ENCODE measurements around the gene GPRIN3. TPM values are rescaled to one million over a fixed set of nuclear protein-coding genes. Genes with fewer than 3 reads are reported as not detected.

The GPRIN3 gene
- total and polyA plus RNA-seq, 2 experiments from 2014 or later = 0.74 to 3.2 TPM

GRCh38 chr4:89221167-89221867 is 86.3 kb downstream of the GPRIN3 start:
- Histone ChIP-seq H3K27ac (ENCODE audit: low read depth) (no peak overlapping the region), H3K36me3 (ENCODE audit: insufficient read depth) (no peaks in the 10 kb centered on the region), H3F3A (replicated peaks; ENCODE audit: low read depth) (no peaks in the 10 kb centered on the region), H3K79me2 (replicated peaks; ENCODE audit: insufficient read depth) (no peaks in the 10 kb centered on the region), H3K27me3 (ENCODE audit: insufficient read depth) (no peaks in the 10 kb centered on the region), H4K20me1 (replicated peaks; ENCODE audit: insufficient read depth) (no peaks in the 10 kb centered on the region), H2AFZ (peak overlapping the region; percentile 29; the same call in 1 of the 2 replicates), H3K4me2 (no peak overlapping the region), H3K4me1 (ENCODE audit: insufficient read depth) (no peaks in the 10 kb centered on the region), H3K4me3 (no peak overlapping the region), H3K9me2 (ENCODE audit: insufficient read depth) (no peaks in the 10 kb centered on the region)
- no peak overlapping the region for H3K4me3 Mint-ChIP-seq
- H3K9me3 Mint-ChIP-seq = no peaks in the 10 kb centered on the region; the same call in 2 of the 3 replicates
- ATAC-seq (no peak), DNase-seq (ENCODE audit: low spot score) (no peak)
- no peaks in the 10 kb centered on the region for H3K27me3 Mint-ChIP-seq (ENCODE audit: insufficient read depth, low read depth, poor library complexity)
- no peaks in the 10 kb centered on the region for H3K36me3 Mint-ChIP-seq (ENCODE audit: low read depth)
- peaks cover 4% of the 10 kb centered on the region; the same call in 2 of the 3 replicates for H3K4me1 Mint-ChIP-seq
- no peak for TF ChIP-seq POLR2AphosphoS5 (IDR thresholded peaks at IDR 0.05; ENCODE audit: low read depth)
- TF ChIP-seq ZNF331 (CRISPR knock-in tag; IDR thresholded peaks at IDR 0.05; ENCODE audit: low read depth) = no peak
- no peak for TF ChIP-seq EZH2phosphoT487 (IDR thresholded peaks at IDR 0.05; ENCODE audit: unreplicated experiment)
- TF ChIP-seq JUNB (IDR thresholded peaks at IDR 0.05; ENCODE audit: unreplicated experiment) = no peak
- TF ChIP-seq STAT1 (IDR thresholded peaks at IDR 0.05; ENCODE audit: unreplicated experiment) = no peak
- no peak for TF ChIP-seq ZNF114 (CRISPR knock-in tag; IDR thresholded peaks at IDR 0.05)
- no peak for TF ChIP-seq ZNF462 (CRISPR knock-in tag; IDR thresholded peaks at IDR 0.05)
- no peak for TF ChIP-seq ETS1 (IDR thresholded peaks at IDR 0.05)
- no peak for TF ChIP-seq CREB1 (CRISPR knock-in tag; IDR thresholded peaks at IDR 0.05; ENCODE audit: low read depth)
- no peak for TF ChIP-seq REST (IDR thresholded peaks at IDR 0.05; ENCODE audit: unreplicated experiment)
- TF ChIP-seq EZH2 (IDR thresholded peaks at IDR 0.05; ENCODE audit: low read depth, unreplicated experiment) = no peak
- TF ChIP-seq CTCF (conservative IDR thresholded peaks at IDR 0.05; ENCODE audit: low read depth in 2 of 2) = no peak
- TF ChIP-seq NANOG (IDR thresholded peaks at IDR 0.05; ENCODE audit: borderline replicate concordance) = no peak
- no peak overlapping the region for H3K27ac Mint-ChIP-seq

Measured in GM23338 (cell line).